ENCODE measurements around the gene ZNRF1. TPM values are rescaled to one million over a fixed set of nuclear protein-coding genes. Genes with fewer than 3 reads are reported as not detected.

The ZNRF1 gene
- total and polyA plus RNA-seq, 2 of the 13 experiments (the other 11 are each of a cell fraction or from before 2014, with no cell fraction given) = 43.9 to 58.7 TPM

GRCh38 chr16:75112734-75113491 lies 114.1 kb downstream of the ZNRF1 start (continued):
- TF ChIP-seq ZNF574 (CRISPR knock-in tag; IDR thresholded peaks at IDR 0.05) (peak; percentile 29), FOXM1 (CRISPR knock-in tag; IDR thresholded peaks at IDR 0.05) (no peak), ZFP36L1 (CRISPR knock-in tag; IDR thresholded peaks at IDR 0.05) (no peak), SRF (IDR thresholded peaks at IDR 0.05; ENCODE audit: low read depth, low read length) (no peak), SNRNP70 (IDR thresholded peaks at IDR 0.05; ENCODE audit: low read depth, low read length) (no peak), HNRNPL (IDR thresholded peaks at IDR 0.05; ENCODE audit: low read depth, low read length) (0 out of 2 replicates have a peak, but pooled peaks have one; percentile 1), ZIK1 (CRISPR knock-in tag; IDR thresholded peaks at IDR 0.05; ENCODE audit: borderline replicate concordance, low read depth) (0 out of 2 replicates have a peak, but pooled peaks have one; percentile 15), HOMEZ (CRISPR knock-in tag; IDR thresholded peaks at IDR 0.05; ENCODE audit: low read depth) (no peak), MIXL1 (CRISPR knock-in tag; IDR thresholded peaks at IDR 0.05) (no peak), ZNF383 (CRISPR knock-in tag; IDR thresholded peaks at IDR 0.05; ENCODE audit: borderline replicate concordance) (no peak), ZNF619 (CRISPR knock-in tag; IDR thresholded peaks at IDR 0.05) (no peak), ZSCAN21 (CRISPR knock-in tag; IDR thresholded peaks at IDR 0.05; ENCODE audit: borderline replicate concordance) (no peak), NR2F6 (IDR thresholded peaks at IDR 0.05) (peak; percentile 29; the same call in 1 of the 2 replicates), NR2F6 (CRISPR knock-in tag; IDR thresholded peaks at IDR 0.05) (no peak), ZMYM3 (CRISPR knock-in tag; IDR thresholded peaks at IDR 0.05) (no peak), CBX2 (IDR thresholded peaks at IDR 0.05; ENCODE audit: low read depth, low read length) (no peak), CBX2 (CRISPR knock-in tag; IDR thresholded peaks at IDR 0.05; ENCODE audit: low read depth) (no peak), ZNF331 (CRISPR knock-in tag; IDR thresholded peaks at IDR 0.05) (no peak)

Data from HepG2 (cell line).